Fibroblast of the aortic adventitia (primary cell): ENCODE data around the gene UBE2Q1. TPM values are rescaled to one million over a fixed set of nuclear protein-coding genes. Genes with fewer than 3 reads are reported as not detected.

ENCODE experiments used
- DNase-seq: peaks from one replicate; pipeline ENCODE4 v3.0.0-alpha.2; 2010; ENCODE audit warnings: low read depth
- H3K4me3 ChIP-seq: 2 replicates; pipeline ENCODE4 v1.5.1; 2011; ENCODE audit warnings: low read depth, mild to moderate bottlenecking, control low read depth, low read length, moderate library complexity
- total RNA-seq: library from RNA; depleted of rRNA; stranded (reverse); fragments of >200 nt; gene quantifications from 2 replicates; pipeline ENCODE4 v1.2.3, GENCODE V29; 2012; ENCODE audit warnings: low replicate concordance
- TF ChIP-seq, protein P1 (sequence below): IDR thresholded peaks from 2 replicates; pipeline ENCODE4 v1.5.1; 2011; ENCODE audit warnings: mild to moderate bottlenecking, low read length, control low read depth, inconsistent platforms; ENCODE audit not compliant: insufficient read depth

Gene UBE2Q1
- total RNA-seq, 1 donor, result 26.1 TPM

DNA sequence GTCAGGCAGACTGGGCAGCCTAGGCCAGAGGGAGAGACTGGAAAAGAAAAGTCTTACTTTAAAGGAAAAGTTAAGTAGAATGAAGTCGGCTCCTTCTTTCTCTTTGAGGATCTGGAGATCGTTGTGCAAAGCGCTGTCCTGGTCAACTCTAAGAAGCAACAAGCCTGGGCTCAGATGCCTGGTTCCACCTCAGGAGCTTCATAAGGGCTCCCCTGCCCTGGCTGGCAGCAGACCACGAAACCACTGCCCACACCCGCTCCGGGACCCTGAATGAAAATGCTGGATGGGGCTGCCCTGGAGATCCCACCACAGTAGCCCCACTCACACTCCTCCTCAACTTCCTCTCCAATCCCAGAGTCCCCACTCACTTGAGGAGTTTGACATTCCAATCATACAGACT, 6.4 kb downstream of the UBE2Q1 start:
- no peak for DNase-seq
- no peak overlapping the region for H3K4me3 ChIP-seq
- TF ChIP-seq, protein P1, sequence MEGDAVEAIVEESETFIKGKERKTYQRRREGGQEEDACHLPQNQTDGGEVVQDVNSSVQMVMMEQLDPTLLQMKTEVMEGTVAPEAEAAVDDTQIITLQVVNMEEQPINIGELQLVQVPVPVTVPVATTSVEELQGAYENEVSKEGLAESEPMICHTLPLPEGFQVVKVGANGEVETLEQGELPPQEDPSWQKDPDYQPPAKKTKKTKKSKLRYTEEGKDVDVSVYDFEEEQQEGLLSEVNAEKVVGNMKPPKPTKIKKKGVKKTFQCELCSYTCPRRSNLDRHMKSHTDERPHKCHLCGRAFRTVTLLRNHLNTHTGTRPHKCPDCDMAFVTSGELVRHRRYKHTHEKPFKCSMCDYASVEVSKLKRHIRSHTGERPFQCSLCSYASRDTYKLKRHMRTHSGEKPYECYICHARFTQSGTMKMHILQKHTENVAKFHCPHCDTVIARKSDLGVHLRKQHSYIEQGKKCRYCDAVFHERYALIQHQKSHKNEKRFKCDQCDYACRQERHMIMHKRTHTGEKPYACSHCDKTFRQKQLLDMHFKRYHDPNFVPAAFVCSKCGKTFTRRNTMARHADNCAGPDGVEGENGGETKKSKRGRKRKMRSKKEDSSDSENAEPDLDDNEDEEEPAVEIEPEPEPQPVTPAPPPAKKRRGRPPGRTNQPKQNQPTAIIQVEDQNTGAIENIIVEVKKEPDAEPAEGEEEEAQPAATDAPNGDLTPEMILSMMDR, result no peak

DNA sequence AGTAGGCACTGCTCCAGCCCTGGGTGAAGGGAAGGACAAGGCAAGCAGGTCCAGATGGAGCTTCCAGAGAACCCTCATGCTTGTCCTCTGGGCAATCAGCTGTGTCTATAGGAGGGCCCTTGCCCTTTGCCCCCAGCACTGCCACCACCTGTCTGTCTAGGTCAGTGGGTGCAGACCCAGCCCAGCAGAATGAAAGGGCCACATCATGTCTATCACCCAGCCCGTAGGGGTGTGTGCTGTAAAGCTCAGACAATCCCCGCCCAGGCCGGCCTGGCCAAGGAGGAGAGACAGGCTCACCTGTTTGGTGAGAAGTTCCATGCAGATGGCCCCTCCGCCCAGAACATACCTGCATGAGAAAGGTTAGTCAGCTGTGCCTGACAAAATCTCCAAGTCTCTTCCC, 7.0 kb downstream of the UBE2Q1 start:
- TF ChIP-seq, protein P1, result no peak
- no peak overlapping the region for H3K4me3 ChIP-seq

DNA sequence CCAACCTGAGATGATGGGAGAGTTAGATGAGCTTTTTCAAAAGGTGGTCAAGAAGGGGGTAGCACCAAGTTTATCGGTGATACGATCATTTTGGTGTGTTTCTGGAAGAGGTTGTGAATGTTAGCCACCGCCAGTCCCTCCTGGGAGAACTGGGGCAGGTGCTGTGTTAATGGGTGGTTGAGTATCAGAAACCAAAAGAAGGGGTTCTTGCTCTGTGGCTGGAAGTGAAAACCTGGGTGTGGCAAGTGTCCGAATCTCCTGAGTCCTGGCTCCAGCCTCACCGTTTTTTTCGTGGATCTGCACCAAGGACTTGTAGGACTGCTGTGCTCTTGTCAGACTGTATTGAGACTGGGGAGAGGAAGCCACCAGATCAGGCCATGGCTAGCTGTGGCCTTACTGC, 7.8 kb downstream of the UBE2Q1 start:
- TF ChIP-seq, protein P1, result no peak
- H3K4me3 ChIP-seq, result no peak overlapping the region
- no peak for DNase-seq

More for the DNA sequence above, 7.0 kb downstream of the UBE2Q1 start:
- no peak for DNase-seq

DNA sequence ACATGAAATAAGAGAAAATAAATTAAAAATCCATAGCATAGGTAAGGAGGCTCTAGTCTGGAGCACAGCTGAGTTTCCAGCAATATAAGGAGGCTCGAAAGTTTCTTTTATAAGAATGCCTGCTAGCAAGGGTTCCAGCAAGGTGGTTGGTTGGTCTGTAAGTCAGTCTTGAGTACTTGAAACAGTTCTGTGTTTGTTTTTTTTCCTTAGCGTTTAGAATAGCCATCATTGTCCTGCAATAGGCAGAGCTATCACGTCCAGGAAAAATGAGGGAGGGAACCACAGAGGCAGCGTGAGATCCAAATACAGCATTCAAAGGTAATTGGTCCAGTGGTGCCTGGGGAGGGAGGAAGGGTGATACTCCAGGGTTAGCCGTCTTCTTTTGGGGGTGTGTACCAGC, 8.4 kb downstream of the UBE2Q1 start:
- no peak overlapping the region for H3K4me3 ChIP-seq
- DNase-seq, result no peak
- TF ChIP-seq, protein P1, result no peak

DNA sequence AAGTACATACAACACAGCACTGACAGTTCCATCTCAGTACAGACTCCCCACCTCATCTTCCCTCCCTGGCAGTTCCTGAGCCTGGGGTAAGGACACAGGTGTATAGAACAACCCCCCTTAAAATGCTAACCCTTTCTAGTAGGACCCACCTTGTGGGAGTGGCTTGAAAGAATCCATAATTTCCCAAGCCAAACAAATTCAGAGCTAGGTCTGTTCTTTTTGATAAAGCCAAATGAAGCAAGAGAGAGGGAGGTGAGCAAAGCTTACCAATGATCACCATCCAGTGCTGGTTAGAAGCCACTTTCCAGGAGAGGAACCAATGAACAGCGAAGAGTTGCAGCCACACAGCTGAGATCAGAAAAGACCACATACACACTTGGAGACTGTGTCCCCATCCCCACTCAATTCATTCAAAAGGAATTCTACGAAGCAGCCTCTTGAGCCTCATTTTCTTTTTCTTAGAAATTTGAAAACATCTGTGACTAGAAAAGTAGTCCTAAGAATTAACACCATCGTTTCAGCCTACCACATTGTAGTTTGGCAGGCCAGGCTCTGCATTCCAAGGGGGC, 9.2 kb downstream of the UBE2Q1 start:
- no peak overlapping the region for H3K4me3 ChIP-seq
- no peak for DNase-seq
- TF ChIP-seq, protein P1, result no peak

DNA sequence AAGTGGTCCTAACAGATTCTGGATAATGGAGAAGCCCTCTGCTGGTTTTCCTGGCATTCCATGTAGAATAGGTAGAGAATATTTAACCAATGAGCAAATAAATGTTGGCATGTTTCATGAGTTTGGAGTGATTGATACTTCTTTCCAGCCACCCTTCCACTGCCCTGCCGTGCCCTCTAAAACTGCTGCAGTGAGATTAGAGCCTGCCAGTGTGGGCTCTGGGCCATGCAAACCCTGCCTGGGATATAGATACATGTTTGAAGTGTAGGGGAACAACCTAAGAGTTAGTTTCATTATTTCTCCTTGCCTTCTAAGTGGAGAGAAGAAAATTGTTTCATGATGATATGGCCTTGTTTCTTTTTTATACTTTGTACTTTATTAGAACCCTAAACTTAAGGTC, 10.4 kb downstream of the UBE2Q1 start:
- no peak overlapping the region for H3K4me3 ChIP-seq
- TF ChIP-seq, protein P1, result no peak
- no peak for DNase-seq
